WTC11 (cell line): Measurements from ENCODE around the gene NOSTRIN. TPM values are rescaled to one million over a fixed set of nuclear protein-coding genes. Genes with fewer than 3 reads are reported as not detected.

ENCODE experiments used
- ATAC-seq: fragments of 200-7000 bp; cut with Tn5 transposase; 2 replicates; pipeline ENCODE4 v1.10.0; 2021; ENCODE audit warnings: mild to moderate bottlenecking, moderate library complexity
- CTCF ChIA-PET: fragments of 300-600 bp; sonication (Branson Sonifier 250); formaldehyde crosslinking; loops from one replicate; lab custom pipeline; 2021; ENCODE audit warnings: antibody characterized with exemption; lab: Charles Lee
- POLR2A ChIA-PET: fragments of 350-600 bp; sonication (Branson Sonifier 250); formaldehyde crosslinking; loops from one replicate; lab custom pipeline; 2021; ENCODE audit warnings: antibody characterized with exemption; lab: Charles Lee
- DNase-seq: peaks from one replicate; pipeline ENCODE4 v3.0.0; 2021; ENCODE audit warnings: low spot score
- H3K27ac Mint-ChIP-seq: 2 replicates; pipeline ENCODE4 v1.8.0; 2021; ENCODE audit warnings: mixed read lengths
- H3K27me3 Mint-ChIP-seq: 2 replicates; pipeline ENCODE4 v1.8.0; 2021; ENCODE audit warnings: low read depth, mild to moderate bottlenecking, moderate library complexity, mixed read lengths
- H3K36me3 Mint-ChIP-seq: 2 replicates; pipeline ENCODE4 v1.8.0; 2021; ENCODE audit warnings: mixed read lengths
- H3K4me1 Mint-ChIP-seq: 2 replicates; pipeline ENCODE4 v1.8.0; 2022; ENCODE audit warnings: mixed read lengths
- H3K4me3 Mint-ChIP-seq: 2 replicates; pipeline ENCODE4 v1.8.0; 2021; ENCODE audit warnings: mild to moderate bottlenecking, moderate library complexity, mixed read lengths
- H3K9me3 Mint-ChIP-seq: 2 replicates; pipeline ENCODE4 v1.8.0; 2021; ENCODE audit warnings: mixed read lengths
- ATF1 ChIP-seq: sonication (generic); formaldehyde crosslinking; IDR thresholded peaks from 2 replicates; pipeline ENCODE4 v1.8.1; 2023; ENCODE audit warnings: mild to moderate bottlenecking, moderate library complexity, missing genetic modification reagents
- CREB1 ChIP-seq: sonication (generic); formaldehyde crosslinking; IDR thresholded peaks from 2 replicates; pipeline ENCODE4 v1.8.0; 2023; ENCODE audit warnings: mild to moderate bottlenecking, missing genetic modification reagents
- ETV6 ChIP-seq: sonication (generic); formaldehyde crosslinking; IDR thresholded peaks from 2 replicates; pipeline ENCODE4 v1.8.1; 2022; ENCODE audit warnings: mild to moderate bottlenecking, missing genetic modification reagents
- GABPB1 ChIP-seq: sonication (generic); formaldehyde crosslinking; IDR thresholded peaks from 2 replicates; pipeline ENCODE4 v1.8.1; 2023; ENCODE audit warnings: mild to moderate bottlenecking, missing genetic modification reagents
- GTF2I ChIP-seq: fragments of 250-450 bp; sonication (Bioruptor Pico); conservative IDR thresholded peaks from 2 replicates; pipeline ENCODE4 v1.4.0; 2021; ENCODE audit warnings: mild to moderate bottlenecking
- KAT7 ChIP-seq: sonication (generic); formaldehyde crosslinking; IDR thresholded peaks from 2 replicates; pipeline ENCODE4 v1.8.1; 2023; ENCODE audit warnings: missing genetic modification reagents, mild to moderate bottlenecking, borderline replicate concordance
- MYBL2 ChIP-seq: sonication (generic); formaldehyde crosslinking; IDR thresholded peaks from 2 replicates; pipeline ENCODE4 v1.8.1; 2023; ENCODE audit warnings: mild to moderate bottlenecking, moderate library complexity, missing genetic modification reagents
- NFYB ChIP-seq: sonication (generic); formaldehyde crosslinking; conservative IDR thresholded peaks from 2 replicates; pipeline ENCODE4 v1.8.0; 2022; ENCODE audit warnings: low read depth, missing genetic modification reagents
- PRRX2 ChIP-seq: fragments of 250-450 bp; sonication (Bioruptor Pico); IDR thresholded peaks from 2 replicates; pipeline ENCODE4 v1.8.0; 2021; ENCODE audit warnings: mild to moderate bottlenecking
- RELA ChIP-seq: sonication (generic); formaldehyde crosslinking; IDR thresholded peaks from 2 replicates; pipeline ENCODE4 v1.8.1; 2022; ENCODE audit warnings: missing genetic modification reagents, mild to moderate bottlenecking, borderline replicate concordance
- TCF7 ChIP-seq: sonication (generic); formaldehyde crosslinking; IDR thresholded peaks from 2 replicates; pipeline ENCODE4 v1.8.0; 2022; ENCODE audit warnings: mild to moderate bottlenecking, low read depth, missing genetic modification reagents, moderate library complexity
- TP53 ChIP-seq: sonication (generic); formaldehyde crosslinking; IDR thresholded peaks from 2 replicates; pipeline ENCODE4 v1.8.1; 2023; ENCODE audit warnings: mild to moderate bottlenecking, missing genetic modification reagents
- ZNF423 ChIP-seq: fragments of 250-450 bp; sonication (Bioruptor Pico); IDR thresholded peaks from 2 replicates; pipeline ENCODE4 v2.1.2; 2022; ENCODE audit warnings: mild to moderate bottlenecking, moderate library complexity
- total RNA-seq: library from RNA; stranded (reverse); gene quantifications from 3 replicates; pipeline ENCODE4 v1.2.3, GENCODE V29; 2021
- TF ChIP-seq, protein P1 (sequence below): fragments of 200-600 bp; IDR thresholded peaks from 2 replicates; pipeline ENCODE4 v1.8.0; 2022; ENCODE audit warnings: antibody characterized with exemption
- TF ChIP-seq, protein P2 (sequence below): fragments of 250-450 bp; sonication (Bioruptor Pico); conservative IDR thresholded peaks from 2 replicates; pipeline ENCODE4 v1.9.0; 2021; ENCODE audit warnings: mild to moderate bottlenecking
- TF ChIP-seq, protein P3 (sequence below): sonication (generic); formaldehyde crosslinking; IDR thresholded peaks from 2 replicates; pipeline ENCODE4 v1.8.0; 2023; ENCODE audit warnings: missing genetic modification reagents, mild to moderate bottlenecking, borderline replicate concordance
- TF ChIP-seq, protein P4 (sequence below): sonication (generic); formaldehyde crosslinking; IDR thresholded peaks from 2 replicates; pipeline ENCODE4 v1.8.1; 2023; ENCODE audit warnings: mild to moderate bottlenecking, missing genetic modification reagents, moderate library complexity
- TF ChIP-seq, protein P5 (sequence below): fragments of 250-450 bp; sonication (Bioruptor Pico); IDR thresholded peaks from 2 replicates; pipeline ENCODE4 v2.1.2; 2022; ENCODE audit warnings: mild to moderate bottlenecking, moderate library complexity
- TF ChIP-seq, protein P6 (sequence below): sonication (generic); formaldehyde crosslinking; IDR thresholded peaks from 2 replicates; pipeline ENCODE4 v1.8.0; 2023; ENCODE audit warnings: mild to moderate bottlenecking, missing genetic modification reagents
- TF ChIP-seq, protein P7 (sequence below): sonication (generic); formaldehyde crosslinking; IDR thresholded peaks from 2 replicates; pipeline ENCODE4 v1.8.1; 2023; ENCODE audit warnings: mild to moderate bottlenecking, missing genetic modification reagents

Gene NOSTRIN
- total RNA-seq, 1 experiment from 2014 or later: 0.22 TPM

DNA sequence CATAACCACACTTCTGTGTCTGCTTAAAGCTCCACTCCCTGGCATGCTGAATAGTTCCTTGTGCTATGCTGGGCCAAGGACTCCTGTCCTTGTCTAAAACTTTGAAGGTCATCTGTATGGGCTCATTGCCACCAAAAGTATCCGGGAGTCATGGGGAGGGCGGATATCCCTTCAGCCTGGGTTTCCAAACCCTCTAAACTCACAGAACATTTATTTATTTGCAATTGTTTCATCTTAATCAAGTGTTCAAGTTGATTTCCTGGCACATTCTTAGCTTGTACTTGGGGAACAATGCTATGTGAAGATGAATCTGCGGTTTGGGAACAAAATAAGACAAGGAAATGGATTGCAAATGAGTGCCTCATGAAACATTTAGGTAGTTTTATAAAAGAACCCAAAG, 1.8 kb downstream of the NOSTRIN start:
- ChIA-PET CTCF (no interaction called here), POLR2A (no interaction called here)
- H3K36me3 Mint-ChIP-seq: no peaks in the 10 kb centered on the region
- no peak overlapping the region for H3K27ac Mint-ChIP-seq
- H3K4me1 Mint-ChIP-seq: peaks cover 39% of the 10 kb centered on the region
- peaks cover 2% of the 10 kb centered on the region; the same call in 1 of the 2 replicates for H3K27me3 Mint-ChIP-seq
- TF ChIP-seq NFYB: no peak
- TF ChIP-seq, protein P1, sequence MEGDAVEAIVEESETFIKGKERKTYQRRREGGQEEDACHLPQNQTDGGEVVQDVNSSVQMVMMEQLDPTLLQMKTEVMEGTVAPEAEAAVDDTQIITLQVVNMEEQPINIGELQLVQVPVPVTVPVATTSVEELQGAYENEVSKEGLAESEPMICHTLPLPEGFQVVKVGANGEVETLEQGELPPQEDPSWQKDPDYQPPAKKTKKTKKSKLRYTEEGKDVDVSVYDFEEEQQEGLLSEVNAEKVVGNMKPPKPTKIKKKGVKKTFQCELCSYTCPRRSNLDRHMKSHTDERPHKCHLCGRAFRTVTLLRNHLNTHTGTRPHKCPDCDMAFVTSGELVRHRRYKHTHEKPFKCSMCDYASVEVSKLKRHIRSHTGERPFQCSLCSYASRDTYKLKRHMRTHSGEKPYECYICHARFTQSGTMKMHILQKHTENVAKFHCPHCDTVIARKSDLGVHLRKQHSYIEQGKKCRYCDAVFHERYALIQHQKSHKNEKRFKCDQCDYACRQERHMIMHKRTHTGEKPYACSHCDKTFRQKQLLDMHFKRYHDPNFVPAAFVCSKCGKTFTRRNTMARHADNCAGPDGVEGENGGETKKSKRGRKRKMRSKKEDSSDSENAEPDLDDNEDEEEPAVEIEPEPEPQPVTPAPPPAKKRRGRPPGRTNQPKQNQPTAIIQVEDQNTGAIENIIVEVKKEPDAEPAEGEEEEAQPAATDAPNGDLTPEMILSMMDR: no peak
- TF ChIP-seq MYBL2 (CRISPR knock-in tag): no peak
- TF ChIP-seq ATF1 (CRISPR knock-in tag): no peak
- TF ChIP-seq ETV6 (CRISPR knock-in tag): no peak
- TF ChIP-seq, protein P2, sequence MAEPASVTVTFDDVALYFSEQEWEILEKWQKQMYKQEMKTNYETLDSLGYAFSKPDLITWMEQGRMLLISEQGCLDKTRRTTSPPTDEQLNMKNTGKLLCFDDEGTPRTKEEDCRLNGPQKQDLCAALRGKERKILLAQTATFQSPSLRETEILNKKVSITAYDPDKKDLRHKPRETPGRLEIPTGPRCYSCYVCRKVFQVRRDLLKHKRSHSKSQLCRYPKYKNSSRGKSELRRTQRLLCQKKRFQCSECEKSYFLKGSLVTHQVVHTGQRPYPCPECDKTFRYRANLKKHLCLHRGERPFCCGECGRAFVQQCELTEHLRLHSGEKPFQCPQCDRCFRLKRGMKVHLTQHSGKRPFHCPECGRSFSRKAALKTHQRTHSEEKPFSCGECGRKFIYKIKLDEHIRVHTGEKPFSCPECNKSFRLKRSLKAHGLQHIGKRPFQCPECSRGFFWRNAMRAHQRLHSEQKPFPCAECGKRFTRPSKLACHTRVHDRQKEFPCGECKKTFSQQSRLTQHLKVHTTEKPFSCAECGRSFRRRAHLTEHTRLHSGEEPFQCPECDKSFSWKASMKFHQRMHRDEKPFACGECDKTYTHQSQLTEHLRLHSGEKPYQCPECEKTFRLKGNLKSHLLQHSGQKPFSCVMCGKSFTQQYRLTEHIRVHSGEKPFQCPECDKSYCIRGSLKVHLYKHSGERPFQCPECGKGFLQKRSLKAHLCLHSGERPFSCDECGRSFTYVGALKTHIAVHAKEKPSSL (CRISPR knock-in tag): no peak
- no peak for TF ChIP-seq RELA (CRISPR knock-in tag)
- TF ChIP-seq TP53 (CRISPR knock-in tag): no peak
- no peak for TF ChIP-seq GABPB1 (CRISPR knock-in tag)
- no peak for TF ChIP-seq CREB1 (CRISPR knock-in tag)
- DNase-seq (no peak), ATAC-seq (no peak)
- H3K9me3 Mint-ChIP-seq: no peaks in the 10 kb centered on the region
- no peak overlapping the region for H3K4me3 Mint-ChIP-seq

DNA sequence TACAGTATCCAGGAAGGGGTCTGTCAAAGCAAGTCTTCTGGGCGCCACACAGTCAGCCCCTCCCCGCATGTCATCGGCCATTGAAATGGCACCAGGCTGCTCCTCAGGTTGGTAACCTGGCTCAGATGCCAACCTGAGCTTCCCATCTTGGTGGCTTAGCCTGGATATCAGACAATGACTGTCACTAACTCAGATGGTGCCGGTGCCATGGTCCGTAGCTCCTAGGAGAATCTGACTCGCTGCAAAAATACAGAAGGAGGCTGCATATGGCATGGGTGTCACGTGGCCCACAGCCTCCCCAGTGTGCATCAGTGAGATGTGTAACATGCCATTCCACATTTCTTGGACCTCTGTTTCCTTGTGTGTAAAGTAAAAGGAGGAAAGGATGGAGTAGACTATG, 3.2 kb downstream of the NOSTRIN start:
- no peaks in the 10 kb centered on the region for H3K36me3 Mint-ChIP-seq
- no peak overlapping the region for H3K27ac Mint-ChIP-seq
- H3K27me3 Mint-ChIP-seq: no peaks in the 10 kb centered on the region
- ChIA-PET CTCF (no interaction called here), POLR2A (no interaction called here)
- no peak for DNase-seq
- no peak overlapping the region for H3K4me3 Mint-ChIP-seq
- no peaks in the 10 kb centered on the region for H3K9me3 Mint-ChIP-seq
- H3K4me1 Mint-ChIP-seq: peaks cover 36% of the 10 kb centered on the region
- no peak for ATAC-seq
- TF ChIP-seq, protein P3, sequence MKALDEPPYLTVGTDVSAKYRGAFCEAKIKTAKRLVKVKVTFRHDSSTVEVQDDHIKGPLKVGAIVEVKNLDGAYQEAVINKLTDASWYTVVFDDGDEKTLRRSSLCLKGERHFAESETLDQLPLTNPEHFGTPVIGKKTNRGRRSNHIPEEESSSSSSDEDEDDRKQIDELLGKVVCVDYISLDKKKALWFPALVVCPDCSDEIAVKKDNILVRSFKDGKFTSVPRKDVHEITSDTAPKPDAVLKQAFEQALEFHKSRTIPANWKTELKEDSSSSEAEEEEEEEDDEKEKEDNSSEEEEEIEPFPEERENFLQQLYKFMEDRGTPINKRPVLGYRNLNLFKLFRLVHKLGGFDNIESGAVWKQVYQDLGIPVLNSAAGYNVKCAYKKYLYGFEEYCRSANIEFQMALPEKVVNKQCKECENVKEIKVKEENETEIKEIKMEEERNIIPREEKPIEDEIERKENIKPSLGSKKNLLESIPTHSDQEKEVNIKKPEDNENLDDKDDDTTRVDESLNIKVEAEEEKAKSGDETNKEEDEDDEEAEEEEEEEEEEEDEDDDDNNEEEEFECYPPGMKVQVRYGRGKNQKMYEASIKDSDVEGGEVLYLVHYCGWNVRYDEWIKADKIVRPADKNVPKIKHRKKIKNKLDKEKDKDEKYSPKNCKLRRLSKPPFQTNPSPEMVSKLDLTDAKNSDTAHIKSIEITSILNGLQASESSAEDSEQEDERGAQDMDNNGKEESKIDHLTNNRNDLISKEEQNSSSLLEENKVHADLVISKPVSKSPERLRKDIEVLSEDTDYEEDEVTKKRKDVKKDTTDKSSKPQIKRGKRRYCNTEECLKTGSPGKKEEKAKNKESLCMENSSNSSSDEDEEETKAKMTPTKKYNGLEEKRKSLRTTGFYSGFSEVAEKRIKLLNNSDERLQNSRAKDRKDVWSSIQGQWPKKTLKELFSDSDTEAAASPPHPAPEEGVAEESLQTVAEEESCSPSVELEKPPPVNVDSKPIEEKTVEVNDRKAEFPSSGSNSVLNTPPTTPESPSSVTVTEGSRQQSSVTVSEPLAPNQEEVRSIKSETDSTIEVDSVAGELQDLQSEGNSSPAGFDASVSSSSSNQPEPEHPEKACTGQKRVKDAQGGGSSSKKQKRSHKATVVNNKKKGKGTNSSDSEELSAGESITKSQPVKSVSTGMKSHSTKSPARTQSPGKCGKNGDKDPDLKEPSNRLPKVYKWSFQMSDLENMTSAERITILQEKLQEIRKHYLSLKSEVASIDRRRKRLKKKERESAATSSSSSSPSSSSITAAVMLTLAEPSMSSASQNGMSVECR (CRISPR knock-in tag): no peak
- TF ChIP-seq, protein P4, sequence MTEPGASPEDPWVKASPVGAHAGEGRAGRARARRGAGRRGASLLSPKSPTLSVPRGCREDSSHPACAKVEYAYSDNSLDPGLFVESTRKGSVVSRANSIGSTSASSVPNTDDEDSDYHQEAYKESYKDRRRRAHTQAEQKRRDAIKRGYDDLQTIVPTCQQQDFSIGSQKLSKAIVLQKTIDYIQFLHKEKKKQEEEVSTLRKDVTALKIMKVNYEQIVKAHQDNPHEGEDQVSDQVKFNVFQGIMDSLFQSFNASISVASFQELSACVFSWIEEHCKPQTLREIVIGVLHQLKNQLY (CRISPR knock-in tag): no peak
- no peak for TF ChIP-seq TCF7 (CRISPR knock-in tag)
- TF ChIP-seq, protein P5, sequence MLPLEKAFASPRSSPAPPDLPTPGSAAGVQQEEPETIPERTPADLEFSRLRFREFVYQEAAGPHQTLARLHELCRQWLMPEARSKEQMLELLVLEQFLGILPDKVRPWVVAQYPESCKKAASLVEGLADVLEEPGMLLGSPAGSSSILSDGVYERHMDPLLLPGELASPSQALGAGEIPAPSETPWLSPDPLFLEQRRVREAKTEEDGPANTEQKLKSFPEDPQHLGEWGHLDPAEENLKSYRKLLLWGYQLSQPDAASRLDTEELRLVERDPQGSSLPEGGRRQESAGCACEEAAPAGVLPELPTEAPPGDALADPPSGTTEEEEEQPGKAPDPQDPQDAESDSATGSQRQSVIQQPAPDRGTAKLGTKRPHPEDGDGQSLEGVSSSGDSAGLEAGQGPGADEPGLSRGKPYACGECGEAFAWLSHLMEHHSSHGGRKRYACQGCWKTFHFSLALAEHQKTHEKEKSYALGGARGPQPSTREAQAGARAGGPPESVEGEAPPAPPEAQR (CRISPR knock-in tag): no peak
- TF ChIP-seq, protein P6, sequence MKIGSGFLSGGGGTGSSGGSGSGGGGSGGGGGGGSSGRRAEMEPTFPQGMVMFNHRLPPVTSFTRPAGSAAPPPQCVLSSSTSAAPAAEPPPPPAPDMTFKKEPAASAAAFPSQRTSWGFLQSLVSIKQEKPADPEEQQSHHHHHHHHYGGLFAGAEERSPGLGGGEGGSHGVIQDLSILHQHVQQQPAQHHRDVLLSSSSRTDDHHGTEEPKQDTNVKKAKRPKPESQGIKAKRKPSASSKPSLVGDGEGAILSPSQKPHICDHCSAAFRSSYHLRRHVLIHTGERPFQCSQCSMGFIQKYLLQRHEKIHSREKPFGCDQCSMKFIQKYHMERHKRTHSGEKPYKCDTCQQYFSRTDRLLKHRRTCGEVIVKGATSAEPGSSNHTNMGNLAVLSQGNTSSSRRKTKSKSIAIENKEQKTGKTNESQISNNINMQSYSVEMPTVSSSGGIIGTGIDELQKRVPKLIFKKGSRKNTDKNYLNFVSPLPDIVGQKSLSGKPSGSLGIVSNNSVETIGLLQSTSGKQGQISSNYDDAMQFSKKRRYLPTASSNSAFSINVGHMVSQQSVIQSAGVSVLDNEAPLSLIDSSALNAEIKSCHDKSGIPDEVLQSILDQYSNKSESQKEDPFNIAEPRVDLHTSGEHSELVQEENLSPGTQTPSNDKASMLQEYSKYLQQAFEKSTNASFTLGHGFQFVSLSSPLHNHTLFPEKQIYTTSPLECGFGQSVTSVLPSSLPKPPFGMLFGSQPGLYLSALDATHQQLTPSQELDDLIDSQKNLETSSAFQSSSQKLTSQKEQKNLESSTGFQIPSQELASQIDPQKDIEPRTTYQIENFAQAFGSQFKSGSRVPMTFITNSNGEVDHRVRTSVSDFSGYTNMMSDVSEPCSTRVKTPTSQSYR (CRISPR knock-in tag): no peak
- no peak for TF ChIP-seq PRRX2 (CRISPR knock-in tag)
- TF ChIP-seq, protein P7, sequence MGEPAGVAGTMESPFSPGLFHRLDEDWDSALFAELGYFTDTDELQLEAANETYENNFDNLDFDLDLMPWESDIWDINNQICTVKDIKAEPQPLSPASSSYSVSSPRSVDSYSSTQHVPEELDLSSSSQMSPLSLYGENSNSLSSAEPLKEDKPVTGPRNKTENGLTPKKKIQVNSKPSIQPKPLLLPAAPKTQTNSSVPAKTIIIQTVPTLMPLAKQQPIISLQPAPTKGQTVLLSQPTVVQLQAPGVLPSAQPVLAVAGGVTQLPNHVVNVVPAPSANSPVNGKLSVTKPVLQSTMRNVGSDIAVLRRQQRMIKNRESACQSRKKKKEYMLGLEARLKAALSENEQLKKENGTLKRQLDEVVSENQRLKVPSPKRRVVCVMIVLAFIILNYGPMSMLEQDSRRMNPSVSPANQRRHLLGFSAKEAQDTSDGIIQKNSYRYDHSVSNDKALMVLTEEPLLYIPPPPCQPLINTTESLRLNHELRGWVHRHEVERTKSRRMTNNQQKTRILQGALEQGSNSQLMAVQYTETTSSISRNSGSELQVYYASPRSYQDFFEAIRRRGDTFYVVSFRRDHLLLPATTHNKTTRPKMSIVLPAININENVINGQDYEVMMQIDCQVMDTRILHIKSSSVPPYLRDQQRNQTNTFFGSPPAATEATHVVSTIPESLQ (CRISPR knock-in tag): no peak
- TF ChIP-seq GTF2I: no peak
- TF ChIP-seq ZNF423: no peak
- TF ChIP-seq KAT7: no peak
- TF ChIP-seq GABPB1 (CRISPR knock-in tag): no peak
